Smooth muscle cell (in vitro differentiated cells): ENCODE measurements around the gene STIM2. TPM values are rescaled to one million over a fixed set of nuclear protein-coding genes. Genes with fewer than 3 reads are reported as not detected.
A peak's percentile ranks its signal among the peaks of the same experiment; 100 is the strongest.

Experiments
- DNase-seq: peaks from one replicate; lab custom pipeline; 2025; ENCODE audit not compliant: unreplicated experiment; lab: John Stamatoyannopoulos, UW
- H2AFZ ChIP-seq: fragments of 200-600 bp; sonication (generic); 2 replicates; pipeline ENCODE4 v1.6.0; 2016; ENCODE audit warnings: antibody characterized with exemption, low read depth, mild to moderate bottlenecking
- H3F3A ChIP-seq: fragments of 200-600 bp; sonication (generic); 2 replicates; pipeline ENCODE4 v1.6.0; 2017; ENCODE audit warnings: antibody characterized with exemption, low read depth
- H3K27ac ChIP-seq: fragments of 200-600 bp; sonication (generic); 2 replicates; pipeline ENCODE4 v1.5.1; 2016; ENCODE audit warnings: low read depth, mild to moderate bottlenecking
- H3K27me3 ChIP-seq: fragments of 200-600 bp; sonication (generic); 2 replicates; pipeline ENCODE4 v1.6.1; 2016; ENCODE audit warnings: low read depth, mild to moderate bottlenecking
- H3K36me3 ChIP-seq: fragments of 200-600 bp; sonication (generic); 2 replicates; pipeline ENCODE4 v1.5.1; 2016; ENCODE audit warnings: low read depth
- H3K4me1 ChIP-seq: fragments of 200-600 bp; sonication (generic); 2 replicates; pipeline ENCODE4 v1.5.1; 2016; ENCODE audit warnings: low read depth
- H3K4me2 ChIP-seq: fragments of 200-600 bp; sonication (generic); 2 replicates; pipeline ENCODE4 v1.6.0; 2016; ENCODE audit warnings: mild to moderate bottlenecking
- H3K4me3 ChIP-seq: fragments of 200-600 bp; sonication (generic); 2 replicates; pipeline ENCODE4 v1.5.1; 2016; ENCODE audit warnings: mild to moderate bottlenecking
- H3K79me2 ChIP-seq: fragments of 200-600 bp; sonication (generic); 2 replicates; pipeline ENCODE4 v1.6.0; 2016; ENCODE audit warnings: low read depth, mild to moderate bottlenecking
- H3K9ac ChIP-seq: fragments of 200-600 bp; sonication (generic); 2 replicates; pipeline ENCODE4 v1.6.0; 2016; ENCODE audit warnings: low read depth
- H3K9me3 ChIP-seq: fragments of 200-600 bp; sonication (generic); replicated peaks from 2 replicates; pipeline ENCODE4 v1.5.1; 2016; ENCODE audit warnings: low read depth
- H4K20me1 ChIP-seq: fragments of 200-600 bp; sonication (generic); 2 replicates; pipeline ENCODE4 v1.6.0; 2016; ENCODE audit warnings: low read depth
- WGBS: methylation state at CpG from one replicate; pipeline ENCODE4 v1.1.7; 2016; ENCODE audit warnings: low lambda C conversion rate; 5-methylcytosine and 5-hydroxymethylcytosine counted together
- polyA plus RNA-seq: library from polyadenylated mRNA; unstranded; fragments of >200 nt; fragmentation: Nextera tagmentation; extraction: Ambion mirVana; gene quantifications from 2 replicates; pipeline ENCODE4 v1.2.1, GENCODE V29; 2016
- total RNA-seq: library from RNA; depleted of rRNA; stranded (reverse); fragments of >200 nt; gene quantifications from 2 replicates; pipeline ENCODE4 v1.2.3, GENCODE V29; 2014
- TF ChIP-seq, protein P1 (sequence below): fragments of 200-600 bp; sonication (generic); IDR thresholded peaks from 2 replicates; pipeline ENCODE4 v1.5.1; 2017; ENCODE audit warnings: borderline replicate concordance, mild to moderate bottlenecking, antibody characterized with exemption; ENCODE audit not compliant: insufficient read depth, poor library complexity, severe bottlenecking

Gene STIM2
- total and polyA plus RNA-seq, 2 experiments from 2014 or later = 31.0 to 69.0 TPM

DNA sequence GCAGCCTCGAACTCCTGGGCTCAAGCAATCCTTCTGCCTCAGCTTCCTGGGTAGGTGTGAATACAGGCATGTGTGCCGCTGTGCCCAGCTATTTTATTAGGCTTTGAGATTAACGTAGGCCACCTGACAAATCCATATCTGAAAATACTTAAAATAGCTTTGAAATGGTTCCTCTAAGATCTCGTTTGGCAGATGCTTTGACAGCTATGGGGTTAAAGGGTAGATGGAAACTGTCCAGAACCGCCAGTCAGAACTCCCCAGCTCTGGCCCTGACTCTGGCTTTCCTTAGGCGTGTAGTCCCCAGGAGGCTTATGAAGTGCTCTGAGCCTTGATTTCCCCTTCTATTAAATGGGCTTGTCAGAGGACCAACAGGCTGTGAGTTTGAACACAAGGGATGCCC, 32.8 kb upstream of the STIM2 start:
- TF ChIP-seq, protein P1, sequence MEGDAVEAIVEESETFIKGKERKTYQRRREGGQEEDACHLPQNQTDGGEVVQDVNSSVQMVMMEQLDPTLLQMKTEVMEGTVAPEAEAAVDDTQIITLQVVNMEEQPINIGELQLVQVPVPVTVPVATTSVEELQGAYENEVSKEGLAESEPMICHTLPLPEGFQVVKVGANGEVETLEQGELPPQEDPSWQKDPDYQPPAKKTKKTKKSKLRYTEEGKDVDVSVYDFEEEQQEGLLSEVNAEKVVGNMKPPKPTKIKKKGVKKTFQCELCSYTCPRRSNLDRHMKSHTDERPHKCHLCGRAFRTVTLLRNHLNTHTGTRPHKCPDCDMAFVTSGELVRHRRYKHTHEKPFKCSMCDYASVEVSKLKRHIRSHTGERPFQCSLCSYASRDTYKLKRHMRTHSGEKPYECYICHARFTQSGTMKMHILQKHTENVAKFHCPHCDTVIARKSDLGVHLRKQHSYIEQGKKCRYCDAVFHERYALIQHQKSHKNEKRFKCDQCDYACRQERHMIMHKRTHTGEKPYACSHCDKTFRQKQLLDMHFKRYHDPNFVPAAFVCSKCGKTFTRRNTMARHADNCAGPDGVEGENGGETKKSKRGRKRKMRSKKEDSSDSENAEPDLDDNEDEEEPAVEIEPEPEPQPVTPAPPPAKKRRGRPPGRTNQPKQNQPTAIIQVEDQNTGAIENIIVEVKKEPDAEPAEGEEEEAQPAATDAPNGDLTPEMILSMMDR = no peak
- 92% methylated on average over 6 of the region's 6 CpGs for WGBS
- H3K27me3 ChIP-seq = no peaks in the 10 kb centered on the region
- no peaks in the 10 kb centered on the region for H3F3A ChIP-seq
- H3K4me1 ChIP-seq = peaks cover 4% of the 10 kb centered on the region
- no peaks in the 10 kb centered on the region for H3K79me2 ChIP-seq
- H3K27ac ChIP-seq = no peak overlapping the region
- H2AFZ ChIP-seq = no peak overlapping the region
- H3K9me3 ChIP-seq = no peaks in the 10 kb centered on the region
- no peak overlapping the region for H3K4me2 ChIP-seq
- no peak overlapping the region for H3K4me3 ChIP-seq
- H3K36me3 ChIP-seq = no peaks in the 10 kb centered on the region
- H3K9ac ChIP-seq = no peak overlapping the region
- DNase-seq = no peak
- no peaks in the 10 kb centered on the region for H4K20me1 ChIP-seq

DNA sequence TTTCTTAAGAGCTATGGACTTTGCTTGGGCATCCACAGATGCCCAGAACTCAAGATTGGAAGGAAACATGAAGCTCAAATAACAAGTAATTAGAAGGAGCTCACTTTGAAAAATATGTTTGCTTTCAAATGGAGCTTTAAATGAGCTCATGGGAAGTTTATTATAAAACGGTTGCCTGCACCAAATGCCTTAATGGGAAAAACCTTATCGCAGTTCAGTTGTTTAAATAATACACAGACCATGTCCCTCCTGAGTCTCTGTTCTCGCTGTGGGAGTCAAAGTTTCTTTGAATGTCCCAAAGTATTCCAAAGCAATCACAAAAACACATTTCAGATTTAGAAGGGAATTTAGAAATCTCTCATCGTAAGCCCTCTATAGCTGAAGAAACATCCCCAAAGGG, 31.6 kb upstream of the STIM2 start:
- H3K36me3 ChIP-seq = no peaks in the 10 kb centered on the region
- H4K20me1 ChIP-seq = no peaks in the 10 kb centered on the region
- no peaks in the 10 kb centered on the region for H3F3A ChIP-seq
- TF ChIP-seq, protein P1 = no peak
- H3K9me3 ChIP-seq = no peaks in the 10 kb centered on the region
- 37% methylated on average over 4 of the region's 4 CpGs for WGBS
- H3K27me3 ChIP-seq = no peaks in the 10 kb centered on the region
- no peaks in the 10 kb centered on the region for H3K79me2 ChIP-seq
- no peak for DNase-seq
- peaks cover 4% of the 10 kb centered on the region for H3K4me1 ChIP-seq
- no peak overlapping the region for H2AFZ ChIP-seq
- H3K9ac ChIP-seq = no peak overlapping the region
- peak overlapping the region; percentile 12 for H3K4me2 ChIP-seq
- H3K27ac ChIP-seq = peak overlapping the region; percentile 23
- H3K4me3 ChIP-seq = no peak overlapping the region

DNA sequence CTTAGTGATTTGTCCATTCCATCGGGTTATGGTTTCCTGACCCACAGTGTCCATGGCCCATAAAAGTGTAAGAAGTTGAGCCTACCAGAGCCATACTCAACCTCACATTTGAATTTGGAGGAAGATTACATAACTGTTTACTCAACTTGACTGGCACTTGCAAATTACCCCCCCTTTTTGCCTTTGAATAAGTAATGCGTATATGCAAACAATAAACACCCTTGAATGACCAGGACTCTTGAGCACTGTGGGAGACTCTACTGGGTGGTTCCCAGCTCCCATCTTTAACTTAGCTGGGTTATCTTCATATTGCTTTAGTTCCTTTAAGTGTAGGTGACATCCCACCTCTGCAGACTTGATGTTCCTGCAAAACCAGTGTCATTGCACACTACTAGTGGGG, 30.6 kb upstream of the STIM2 start:
- no peaks in the 10 kb centered on the region for H3F3A ChIP-seq
- H3K27ac ChIP-seq = no peak overlapping the region
- no peak overlapping the region for H3K4me3 ChIP-seq
- no peaks in the 10 kb centered on the region for H4K20me1 ChIP-seq
- no peaks in the 10 kb centered on the region for H3K9me3 ChIP-seq
- H3K36me3 ChIP-seq = no peaks in the 10 kb centered on the region
- H3K27me3 ChIP-seq = no peaks in the 10 kb centered on the region
- H3K79me2 ChIP-seq = no peaks in the 10 kb centered on the region
- H3K4me1 ChIP-seq = peaks cover 4% of the 10 kb centered on the region
- H3K9ac ChIP-seq = no peak overlapping the region
- TF ChIP-seq, protein P1 = no peak
- WGBS = 52% methylated on average over 2 of the region's 2 CpGs
- DNase-seq = no peak
- no peak overlapping the region for H2AFZ ChIP-seq
- no peak overlapping the region for H3K4me2 ChIP-seq

DNA sequence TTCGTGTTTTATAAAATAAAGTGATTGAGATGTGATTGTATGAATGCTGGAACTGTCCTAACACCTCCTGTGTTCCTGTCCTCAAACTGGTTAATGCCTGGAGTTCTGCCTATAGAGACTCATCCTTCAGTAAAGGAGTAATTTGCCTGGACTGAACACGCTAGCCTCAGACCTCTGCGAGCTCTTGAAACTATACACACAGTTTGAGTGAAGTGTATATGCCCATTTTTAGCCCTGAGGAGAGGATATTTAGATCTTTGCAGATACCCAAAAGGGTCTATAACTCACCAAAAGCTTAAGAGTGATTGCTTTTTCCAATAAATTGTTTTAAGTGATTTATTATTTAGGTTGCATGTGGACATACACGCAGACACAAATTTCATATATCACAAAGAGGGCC, 29.9 kb upstream of the STIM2 start:
- Histone ChIP-seq H3K27ac (no peak overlapping the region), H2AFZ (no peak overlapping the region), H3K79me2 (no peaks in the 10 kb centered on the region), H3K36me3 (no peaks in the 10 kb centered on the region), H4K20me1 (no peaks in the 10 kb centered on the region), H3K27me3 (no peaks in the 10 kb centered on the region), H3K9me3 (no peaks in the 10 kb centered on the region), H3K4me1 (peaks cover 4% of the 10 kb centered on the region), H3K4me3 (no peak overlapping the region), H3K9ac (no peak overlapping the region), H3F3A (no peaks in the 10 kb centered on the region), H3K4me2 (no peak overlapping the region)
- no peak for DNase-seq
- TF ChIP-seq, protein P1 = no peak
- WGBS = 93% methylated on average over 4 of the region's 4 CpGs
